GM23338 (cell line): ENCODE data around the gene AEBP2. TPM values are rescaled to one million over a fixed set of nuclear protein-coding genes. Genes with fewer than 3 reads are reported as not detected.
A peak's percentile ranks its signal among the peaks of the same experiment; 100 is the strongest.

Source experiments
- ATAC-seq: fragments of 200-7000 bp; cut with Tn5 transposase; 3 replicates; pipeline ENCODE4 v1.9.1; 2020
- DNase-seq: peaks from one replicate; pipeline ENCODE4 v3.0.0-alpha.2; 2015; ENCODE audit warnings: low spot score
- H2AFZ ChIP-seq: fragments of 200-600 bp; sonication (generic); 2 replicates; pipeline ENCODE4 v1.8.0; 2016; ENCODE audit warnings: antibody characterized with exemption, mild to moderate bottlenecking, moderate library complexity
- H3F3A ChIP-seq: fragments of 200-600 bp; sonication (generic); replicated peaks from 2 replicates; pipeline ENCODE4 v1.8.0; 2017; ENCODE audit warnings: antibody characterized with exemption, mixed run types, low read depth
- H3K27ac ChIP-seq: fragments of 200-600 bp; sonication (generic); 2 replicates; pipeline ENCODE4 v1.6.1; 2016; ENCODE audit warnings: low read depth
- H3K27me3 ChIP-seq: fragments of 200-600 bp; sonication (generic); 2 replicates; pipeline ENCODE4 v1.8.0; 2016; ENCODE audit warnings: mild to moderate bottlenecking, mixed run types, moderate library complexity; ENCODE audit not compliant: insufficient read depth
- H3K36me3 ChIP-seq: fragments of 200-600 bp; sonication (generic); 2 replicates; pipeline ENCODE4 v1.8.0; 2016; ENCODE audit warnings: mild to moderate bottlenecking; ENCODE audit not compliant: insufficient read depth
- H3K4me1 ChIP-seq: fragments of 200-600 bp; sonication (generic); 2 replicates; pipeline ENCODE4 v1.8.0; 2016; ENCODE audit warnings: mild to moderate bottlenecking, moderate library complexity; ENCODE audit not compliant: insufficient read depth
- H3K4me2 ChIP-seq: fragments of 200-600 bp; sonication (generic); 2 replicates; pipeline ENCODE4 v1.7.1; 2017; ENCODE audit warnings: mixed run types
- H3K4me3 ChIP-seq: fragments of 200-600 bp; sonication (generic); 2 replicates; pipeline ENCODE4 v1.6.1; 2016; ENCODE audit warnings: mixed run types
- H3K79me2 ChIP-seq: fragments of 200-600 bp; sonication (generic); replicated peaks from 2 replicates; pipeline ENCODE4 v1.8.0; 2017; ENCODE audit warnings: mild to moderate bottlenecking; ENCODE audit not compliant: insufficient read depth
- H3K9me2 ChIP-seq: fragments of 200-600 bp; sonication (generic); 2 replicates; pipeline ENCODE4 v1.8.0; 2017; ENCODE audit not compliant: insufficient read depth
- H4K20me1 ChIP-seq: fragments of 200-600 bp; sonication (generic); replicated peaks from 2 replicates; pipeline ENCODE4 v1.8.0; 2017; ENCODE audit warnings: mild to moderate bottlenecking; ENCODE audit not compliant: insufficient read depth
- H3K27ac Mint-ChIP-seq: 2 replicates; pipeline ENCODE4 v1.8.0; 2020; ENCODE audit warnings: inconsistent platforms, mild to moderate bottlenecking, moderate library complexity, mixed read lengths
- H3K27me3 Mint-ChIP-seq: 3 replicates; pipeline ENCODE4 v1.8.0; 2022; ENCODE audit warnings: low read depth, mild to moderate bottlenecking, moderate library complexity, mixed read lengths, inconsistent platforms; ENCODE audit not compliant: insufficient read depth, poor library complexity
- H3K36me3 Mint-ChIP-seq: 3 replicates; pipeline ENCODE4 v1.8.0; 2021; ENCODE audit warnings: low read depth, mild to moderate bottlenecking, inconsistent platforms, moderate library complexity, mixed read lengths
- H3K4me1 Mint-ChIP-seq: 3 replicates; pipeline ENCODE4 v1.8.0; 2020; ENCODE audit warnings: mild to moderate bottlenecking, inconsistent platforms, mixed read lengths
- H3K4me3 Mint-ChIP-seq: 3 replicates; pipeline ENCODE4 v1.8.0; 2021; ENCODE audit warnings: moderate library complexity, mild to moderate bottlenecking, inconsistent platforms, mixed read lengths
- H3K9me3 Mint-ChIP-seq: 3 replicates; pipeline ENCODE4 v1.8.0; 2020; ENCODE audit warnings: moderate library complexity, mild to moderate bottlenecking, inconsistent platforms, mixed read lengths
- CREB1 ChIP-seq: fragments of 250-450 bp; sonication (Bioruptor Pico); IDR thresholded peaks from 2 replicates; pipeline ENCODE4 v1.5.0; 2020; ENCODE audit warnings: low read depth, mild to moderate bottlenecking, moderate library complexity
- CTCF ChIP-seq, 2 experiments: fragments of 200-600 bp in 1 of 2; sonication (generic) in 1 of 2; conservative IDR thresholded peaks; 2 replicates each; pipeline versions ENCODE4 v1.5.1 to v1.6.1; 2016 to 2017; ENCODE audit warnings: antibody characterized with exemption in 2 of 2, low read depth in 2 of 2, mild to moderate bottlenecking in 2 of 2, moderate library complexity in 1 of 2
- ETS1 ChIP-seq: IDR thresholded peaks from 2 replicates; pipeline ENCODE4 v1.6.1; 2016; ENCODE audit warnings: antibody characterized with exemption
- EZH2 ChIP-seq: fragments of 200-600 bp; sonication (generic); IDR thresholded peaks from one replicate; pipeline ENCODE4 v1.8.0; 2017; ENCODE audit warnings: antibody characterized with exemption, mild to moderate bottlenecking, low read depth; ENCODE audit not compliant: unreplicated experiment
- EZH2phosphoT487 ChIP-seq: fragments of 200-600 bp; sonication (generic); IDR thresholded peaks from one replicate; pipeline ENCODE4 v1.8.1; 2018; ENCODE audit warnings: antibody characterized with exemption; ENCODE audit not compliant: unreplicated experiment
- REST ChIP-seq: IDR thresholded peaks from one replicate; pipeline ENCODE4 v1.6.1; 2018; ENCODE audit warnings: antibody characterized with exemption; ENCODE audit not compliant: unreplicated experiment
- STAT1 ChIP-seq: IDR thresholded peaks from one replicate; pipeline ENCODE4 v1.6.1; 2016; ENCODE audit warnings: antibody characterized with exemption; ENCODE audit not compliant: unreplicated experiment
- ZNF331 ChIP-seq: fragments of 250-450 bp; sonication (Bioruptor Pico); IDR thresholded peaks from 2 replicates; pipeline ENCODE4 v1.5.0; 2020; ENCODE audit warnings: low read depth, mild to moderate bottlenecking, moderate library complexity
- ZNF462 ChIP-seq: fragments of 250-450 bp; sonication (Bioruptor Pico); IDR thresholded peaks from 2 replicates; pipeline ENCODE4 v1.5.0; 2020; ENCODE audit warnings: mild to moderate bottlenecking, moderate library complexity
- polyA plus RNA-seq: library from polyadenylated mRNA; unstranded; fragments of >200 nt; fragmentation: Nextera tagmentation; extraction: Ambion mirVana; gene quantifications from 2 replicates; pipeline ENCODE4 v1.2.1, GENCODE V29; 2016
- total RNA-seq: library from RNA; depleted of rRNA; stranded (reverse); fragments of >200 nt; shearing (Covaris generic); gene quantifications from 2 replicates; pipeline ENCODE4 v1.2.3, GENCODE V29; 2014

AEBP2 gene
- total and polyA plus RNA-seq, 2 experiments from 2014 or later = 39.3 to 48.1 TPM

GRCh38 chr12:19421503-19422282 lies 17.6 kb upstream of the AEBP2 start:
- H3K9me2 ChIP-seq = 0 out of 2 replicates have a peak, but pooled peaks cover 3% of the 10 kb centered on the region
- no peaks in the 10 kb centered on the region; the same call in 1 of the 2 replicates for H3K4me1 ChIP-seq
- DNase-seq (no peak), ATAC-seq (no peak)
- no peak overlapping the region for H3K4me2 ChIP-seq
- Mint-ChIP-seq H3K27ac (no peak overlapping the region), H3K27me3 (no peaks in the 10 kb centered on the region), H3K4me1 (peaks cover 5% of the 10 kb centered on the region; the same call in 2 of the 3 replicates), H3K4me3 (no peak overlapping the region), H3K36me3 (peaks cover 4% of the 10 kb centered on the region), H3K9me3 (peaks cover 7% of the 10 kb centered on the region; the same call in 2 of the 3 replicates)
- no peaks in the 10 kb centered on the region for H3F3A ChIP-seq
- no peaks in the 10 kb centered on the region for H3K79me2 ChIP-seq
- no peak overlapping the region for H3K4me3 ChIP-seq
- no peaks in the 10 kb centered on the region for H3K36me3 ChIP-seq
- TF ChIP-seq CREB1 (CRISPR knock-in tag) (no peak), EZH2phosphoT487 (no peak), REST (no peak), CTCF (conservative IDR thresholded peaks at IDR 0.05; ENCODE audit: low read depth in 2 of 2) (no peak), STAT1 (no peak), ZNF462 (no peak), EZH2 (no peak), ZNF331 (CRISPR knock-in tag) (no peak), ETS1 (no peak)
- no peak overlapping the region for H2AFZ ChIP-seq
- no peaks in the 10 kb centered on the region for H3K27me3 ChIP-seq
- H3K27ac ChIP-seq = peak overlapping the region; percentile 70; the same call in 1 of the 2 replicates
- H4K20me1 ChIP-seq = no peaks in the 10 kb centered on the region
